Activated T-cell treated with anti-CD3 and anti-CD28 coated beads, Interleukin-2, amount 50 U/mL, for 4 hours (primary cell): ENCODE data around the gene CAPN15. TPM values are rescaled to one million over a fixed set of nuclear protein-coding genes. Genes with fewer than 3 reads are reported as not detected.
"Not testable (repeated sequence)": the region's sequence is repeated elsewhere in the genome, so short reads cannot be mapped to it uniquely, and the experiment has no call there.

Experiments
- ATAC-seq, 2 donors: fragments of 200-7000 bp; cut with Tn5 transposase; one replicate each; pipeline ENCODE4 v1.10.0; 2021
- DNase-seq: peaks from one replicate; pipeline ENCODE4 v3.0.0-alpha.2; 2020
- H3K27me3 Mint-ChIP-seq: one replicate; pipeline ENCODE4 v1.8.0; 2021; ENCODE audit warnings: low read depth, mixed read lengths
- H3K36me3 Mint-ChIP-seq: one replicate; pipeline ENCODE4 v1.8.0; 2022; ENCODE audit warnings: mixed read lengths; ENCODE audit not compliant: insufficient read depth
- H3K4me1 Mint-ChIP-seq: one replicate; pipeline ENCODE4 v1.8.0; 2021; ENCODE audit warnings: low read depth, mixed read lengths
- H3K4me3 Mint-ChIP-seq: one replicate; pipeline ENCODE4 v1.8.0; 2021; ENCODE audit warnings: mild to moderate bottlenecking, moderate library complexity, mixed read lengths
- H3K9me3 Mint-ChIP-seq: one replicate; pipeline ENCODE4 v1.8.0; 2021; ENCODE audit warnings: mixed read lengths
- total RNA-seq, 3 donors: library from RNA; stranded (reverse); gene quantifications; one replicate each; pipeline ENCODE4 v1.2.1, GENCODE V29; 2021

CAPN15 gene
- total RNA-seq, 3 donors from 2014 or later, result 134 to 164 (median 153) TPM

GRCh38 chr16:500709-501108 lies 26.8 kb upstream of the CAPN15 start:
- no peaks in the 10 kb centered on the region for H3K9me3 Mint-ChIP-seq
- H3K4me3 Mint-ChIP-seq, result no peak overlapping the region
- ATAC-seq (no peak), DNase-seq (no peak)
- H3K27me3 Mint-ChIP-seq, result no peaks in the 10 kb centered on the region
- H3K36me3 Mint-ChIP-seq, result peaks cover 2% of the 10 kb centered on the region
- no peaks in the 10 kb centered on the region for H3K4me1 Mint-ChIP-seq

GRCh38 chr16:502179-502943 lies 25.2 kb upstream of the CAPN15 start:
- Mint-ChIP-seq H3K27me3 (no peaks in the 10 kb centered on the region), H3K36me3 (peaks cover 3% of the 10 kb centered on the region), H3K4me3 (no peak overlapping the region), H3K4me1 (no peaks in the 10 kb centered on the region), H3K9me3 (no peaks in the 10 kb centered on the region)
- ATAC-seq (no peak), DNase-seq (no peak)

DNA sequence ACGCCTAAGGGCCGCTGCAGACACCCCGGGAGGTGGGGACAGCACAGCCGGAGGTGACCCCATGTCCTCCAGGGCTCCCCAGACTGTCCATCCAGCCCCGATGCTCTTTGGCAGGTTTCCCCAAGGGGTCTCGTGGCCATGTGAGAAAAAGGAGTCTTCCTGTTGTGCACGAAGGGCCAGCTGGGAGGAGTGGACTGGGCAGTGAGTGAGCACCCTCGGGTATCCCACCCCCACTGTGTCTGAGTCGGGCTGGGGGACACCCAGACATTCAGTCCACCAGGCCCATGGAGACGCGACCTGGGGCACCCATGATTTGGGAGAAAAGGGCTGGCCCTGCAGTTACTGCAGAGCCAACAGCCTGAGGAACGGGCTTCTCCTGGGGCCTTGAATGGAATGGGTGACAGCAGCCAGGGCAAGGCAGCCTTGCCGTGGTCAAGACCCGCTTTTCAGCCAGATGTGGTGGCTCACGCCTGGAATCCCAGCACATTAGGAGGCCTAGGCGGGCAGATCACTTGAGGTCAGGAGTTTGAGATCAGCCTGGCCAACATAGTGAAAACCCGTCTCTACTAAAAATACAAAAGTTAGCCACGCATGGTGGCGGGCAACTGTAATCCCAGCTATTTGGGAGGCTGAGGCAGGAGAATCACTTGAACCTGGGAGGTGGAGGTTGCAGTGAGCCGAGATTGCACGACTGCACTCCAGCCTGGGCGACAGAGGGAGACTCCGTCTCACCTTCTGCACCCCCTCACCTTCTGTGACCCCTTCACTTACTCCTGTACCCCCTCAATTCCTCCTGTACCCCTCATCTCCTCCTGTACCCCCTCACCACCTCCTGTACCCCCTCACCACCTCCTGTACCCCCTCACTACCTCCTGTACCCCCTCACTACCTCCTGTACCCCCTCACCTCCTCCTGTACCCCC lies 24.1 kb upstream of the CAPN15 start:
- Mint-ChIP-seq H3K9me3 (no peaks in the 10 kb centered on the region), H3K4me3 (no peak overlapping the region), H3K27me3 (no peaks in the 10 kb centered on the region), H3K4me1 (no peaks in the 10 kb centered on the region), H3K36me3 (peaks cover 3% of the 10 kb centered on the region)
- ATAC-seq (no peak), DNase-seq (no peak)

GRCh38 chr16:505479-506245 lies 21.9 kb upstream of the CAPN15 start:
- Mint-ChIP-seq H3K36me3 (peaks cover 5% of the 10 kb centered on the region), H3K9me3 (no peaks in the 10 kb centered on the region), H3K4me3 (no peak overlapping the region), H3K27me3 (no peaks in the 10 kb centered on the region), H3K4me1 (no peaks in the 10 kb centered on the region)
- DNase-seq, result no peak
- no peak for ATAC-seq

DNA sequence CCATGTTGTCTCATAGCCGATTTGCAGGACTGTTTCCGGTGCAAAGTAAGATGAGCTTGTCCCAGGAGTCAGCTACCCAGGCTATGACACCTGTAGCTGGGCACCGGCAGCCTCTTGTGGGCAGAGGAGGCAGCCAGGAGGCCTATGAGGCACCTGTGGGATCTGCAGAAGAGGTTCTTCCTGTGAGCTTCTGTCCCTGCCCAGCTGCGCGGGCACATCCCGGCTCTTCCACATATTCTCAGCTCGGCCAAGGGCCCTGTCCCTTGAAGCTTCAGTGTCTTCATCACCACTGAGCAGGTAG lies 21.3 kb upstream of the CAPN15 start:
- Mint-ChIP-seq H3K4me1 (no peaks in the 10 kb centered on the region), H3K36me3 (peaks cover 5% of the 10 kb centered on the region), H3K4me3 (no peak overlapping the region), H3K27me3 (no peaks in the 10 kb centered on the region), H3K9me3 (no peaks in the 10 kb centered on the region)
- ATAC-seq (no peak), DNase-seq (no peak)

- not testable (repeated sequence) for H3K27me3 Mint-ChIP-seq, DNase-seq, H3K9me3 Mint-ChIP-seq, H3K4me3 Mint-ChIP-seq, H3K36me3 Mint-ChIP-seq, ATAC-seq, H3K4me1 Mint-ChIP-seq
Observed at GRCh38 chr16:507527-507926, 20.0 kb upstream of the CAPN15 start.

DNA sequence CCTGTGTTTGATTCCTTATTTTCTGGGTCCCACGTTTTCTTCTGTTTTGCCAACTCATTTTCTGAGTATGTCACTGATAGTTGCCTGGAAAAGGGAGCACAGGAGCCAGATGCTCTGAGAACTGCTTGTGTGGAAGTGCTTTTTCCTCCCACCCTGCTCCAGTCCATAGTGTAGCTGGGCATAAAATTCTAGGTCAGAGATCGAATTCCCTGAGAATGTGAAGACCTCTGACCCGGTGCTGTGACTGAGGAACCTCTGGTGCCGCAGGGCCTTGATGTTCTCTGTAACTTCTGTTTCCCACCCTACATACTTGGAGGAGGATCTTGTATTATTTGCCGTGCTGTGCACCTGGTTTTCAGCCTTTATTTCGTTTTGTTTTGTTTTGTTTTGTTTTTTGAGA lies 19.5 kb upstream of the CAPN15 start:
- Mint-ChIP-seq H3K9me3 (no peaks in the 10 kb centered on the region), H3K4me3 (no peak overlapping the region), H3K4me1 (no peaks in the 10 kb centered on the region), H3K36me3 (peaks cover 5% of the 10 kb centered on the region), H3K27me3 (no peaks in the 10 kb centered on the region)
- no peak for DNase-seq
- ATAC-seq, result no peak

DNA sequence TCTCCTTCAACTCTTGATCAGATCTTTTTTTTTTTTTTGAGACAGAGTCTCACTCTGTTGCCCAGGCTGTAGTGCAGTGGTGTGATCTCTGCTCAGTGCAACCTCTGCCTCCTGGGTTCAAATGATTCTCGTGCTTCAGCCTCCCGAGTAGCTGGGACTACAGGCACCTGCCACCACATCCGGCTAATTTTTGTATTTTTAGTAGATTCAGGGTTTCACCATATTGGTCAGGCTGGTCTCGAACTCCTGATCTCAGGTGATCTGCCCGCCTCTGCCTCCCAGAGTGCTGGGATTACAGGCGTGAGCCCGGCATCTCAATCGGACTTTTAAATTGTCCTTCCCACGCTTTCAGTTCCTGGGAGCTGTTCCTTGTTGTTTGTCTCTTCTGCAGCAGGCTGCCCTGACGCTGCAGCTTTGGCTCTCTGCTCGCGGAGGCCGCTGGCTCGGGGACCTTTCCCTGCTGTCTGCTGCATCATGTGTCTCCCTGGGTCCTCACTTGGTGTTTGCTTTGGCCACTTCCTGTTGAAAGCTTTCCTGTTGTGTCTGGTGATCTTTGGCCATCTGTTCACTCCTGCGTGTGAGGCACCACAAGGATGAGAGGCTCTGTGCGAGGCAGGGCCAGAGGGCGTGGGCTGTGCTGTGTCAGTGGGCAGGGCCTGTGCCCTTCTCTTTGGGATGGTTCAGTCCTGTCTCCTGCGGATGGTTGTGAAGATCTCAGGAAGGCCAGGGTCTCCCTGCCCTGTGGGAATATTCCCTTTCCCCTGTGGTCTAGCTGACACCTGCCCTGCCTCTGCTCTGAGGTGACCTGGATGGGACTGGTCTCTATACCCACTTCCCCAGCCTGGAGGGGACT lies 18.4 kb upstream of the CAPN15 start:
- Mint-ChIP-seq H3K9me3 (no peaks in the 10 kb centered on the region), H3K27me3 (no peaks in the 10 kb centered on the region), H3K4me3 (no peak overlapping the region), H3K4me1 (no peaks in the 10 kb centered on the region), H3K36me3 (peaks cover 5% of the 10 kb centered on the region)
- no peak for DNase-seq
- no peak for ATAC-seq

GRCh38 chr16:510066-510825 lies 17.3 kb upstream of the CAPN15 start:
- no peak for DNase-seq
- H3K4me1 Mint-ChIP-seq, result no peaks in the 10 kb centered on the region
- no peak for ATAC-seq
- peaks cover 7% of the 10 kb centered on the region for H3K36me3 Mint-ChIP-seq
- H3K4me3 Mint-ChIP-seq, result no peak overlapping the region
- H3K9me3 Mint-ChIP-seq, result no peaks in the 10 kb centered on the region
- no peaks in the 10 kb centered on the region for H3K27me3 Mint-ChIP-seq

- Mint-ChIP-seq H3K27me3 (no peaks in the 10 kb centered on the region), H3K9me3 (no peaks in the 10 kb centered on the region), H3K4me3 (no peak overlapping the region), H3K4me1 (no peaks in the 10 kb centered on the region), H3K36me3 (peaks cover 4% of the 10 kb centered on the region)
- ATAC-seq, result no peak
- DNase-seq, result no peak
Observed at GRCh38 chr16:512802-513201, 14.7 kb upstream of the CAPN15 start.

GRCh38 chr16:513950-514349 lies 13.6 kb upstream of the CAPN15 start:
- Mint-ChIP-seq H3K4me1 (no peaks in the 10 kb centered on the region), H3K27me3 (no peaks in the 10 kb centered on the region), H3K36me3 (peaks cover 2% of the 10 kb centered on the region), H3K9me3 (no peaks in the 10 kb centered on the region), H3K4me3 (no peak overlapping the region)
- no peak for DNase-seq
- ATAC-seq, result no peak

DNA sequence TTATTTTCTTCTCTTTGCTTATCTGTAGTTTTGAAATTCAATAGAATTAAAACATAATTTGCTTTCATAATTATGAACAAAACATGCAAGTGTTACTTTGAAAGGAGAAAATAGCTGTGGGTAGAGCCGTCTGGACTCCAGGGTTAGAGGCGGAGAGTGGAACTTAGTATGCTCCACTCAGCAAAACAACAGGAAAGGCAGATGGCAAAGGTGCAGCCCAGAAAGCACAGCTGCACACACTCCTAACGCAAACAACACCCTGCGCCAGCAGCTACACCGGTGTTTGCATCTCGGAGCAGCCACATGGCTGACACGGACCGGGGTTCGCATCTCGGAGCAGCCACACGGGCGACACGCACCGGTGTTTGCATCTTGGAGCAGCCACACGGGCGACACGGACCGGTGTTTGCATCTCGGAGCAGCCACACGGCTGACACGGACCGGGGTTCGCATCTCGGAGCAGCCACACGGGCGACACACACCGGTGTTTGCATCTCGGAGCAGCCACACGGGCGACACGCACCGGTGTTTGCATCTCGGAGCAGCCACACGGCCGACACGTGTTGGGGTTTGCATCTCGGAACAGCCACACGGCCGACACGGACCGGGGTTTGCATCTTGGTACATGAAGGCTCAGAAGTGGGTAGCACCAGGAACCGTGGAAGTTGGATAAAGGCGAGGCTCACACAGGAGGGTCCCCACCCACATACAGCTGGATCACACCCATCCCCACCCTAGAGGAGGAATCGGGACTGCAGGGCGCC lies 12.2 kb upstream of the CAPN15 start:
- DNase-seq (no peak), ATAC-seq (no peak)
- Mint-ChIP-seq H3K4me1 (no peaks in the 10 kb centered on the region), H3K9me3 (no peaks in the 10 kb centered on the region), H3K4me3 (no peak overlapping the region), H3K27me3 (no peaks in the 10 kb centered on the region), H3K36me3 (peaks cover 2% of the 10 kb centered on the region)

DNA sequence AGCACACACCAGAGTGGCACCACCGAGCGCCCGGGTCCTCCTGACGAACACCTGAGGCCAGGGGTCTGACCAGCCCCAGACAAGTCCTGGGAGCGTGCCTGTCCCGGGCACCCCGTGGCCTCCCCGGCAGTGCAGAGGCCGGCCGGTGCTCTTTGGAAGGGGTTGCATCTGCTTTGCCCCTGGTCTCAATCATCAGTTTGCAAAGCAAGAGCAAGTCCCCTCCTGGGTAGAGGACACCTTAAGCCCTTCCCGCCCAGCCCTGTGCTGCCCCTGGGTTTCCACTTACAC lies 11.6 kb upstream of the CAPN15 start:
- no peak for ATAC-seq
- DNase-seq, result no peak
- H3K36me3 Mint-ChIP-seq, result peaks cover 2% of the 10 kb centered on the region
- H3K4me1 Mint-ChIP-seq, result no peaks in the 10 kb centered on the region
- H3K27me3 Mint-ChIP-seq, result no peaks in the 10 kb centered on the region
- H3K4me3 Mint-ChIP-seq, result no peak overlapping the region
- no peaks in the 10 kb centered on the region for H3K9me3 Mint-ChIP-seq
